SK-N-MC (cell line): ENCODE results near the gene MRPL17.

Source experiments
- DNase-seq: peaks from one replicate; pipeline ENCODE4 v3.0.0-alpha.2; 2011; ENCODE audit warnings: low read depth, low spot score
- H3K27ac ChIP-seq: fragments of 200-600 bp; sonication (generic); 2 replicates; pipeline ENCODE4 v1.5.1; 2016; ENCODE audit warnings: mixed run types
- H3K36me3 ChIP-seq: fragments of 200-600 bp; sonication (generic); 2 replicates; pipeline ENCODE4 v1.6.1; 2017; ENCODE audit warnings: antibody characterized with exemption, low read length, mixed read lengths; ENCODE audit not compliant: insufficient read depth
- H3K4me3 ChIP-seq: fragments of 200-600 bp; sonication (generic); 2 replicates; pipeline ENCODE4 v1.5.1; 2016
- H3K9ac ChIP-seq: fragments of 200-600 bp; sonication (generic); 2 replicates; pipeline ENCODE4 v1.8.0; 2017; ENCODE audit warnings: mixed run types, mixed read lengths; ENCODE audit not compliant: insufficient read length
- H3K9me3 ChIP-seq: fragments of 200-600 bp; sonication (generic); 2 replicates; pipeline ENCODE4 v1.6.1; 2017; ENCODE audit warnings: low read depth, mild to moderate bottlenecking, antibody characterized with exemption, low read length, moderate library complexity, mixed read lengths
- EZH2 ChIP-seq: fragments of 200-600 bp; sonication (generic); IDR thresholded peaks from one replicate; pipeline ENCODE4 v1.6.1; 2017; ENCODE audit warnings: antibody characterized with exemption
- FOXP2 ChIP-seq: optimal IDR thresholded peaks from 2 replicates; pipeline ENCODE3; 2011; ENCODE audit warnings: mild to moderate bottlenecking, moderate library complexity; ENCODE audit not compliant: insufficient read depth; ENCODE audit errors: extremely low read length, control extremely low read depth
- POLR2AphosphoS5 ChIP-seq: IDR thresholded peaks from 2 replicates; pipeline ENCODE4 v1.6.1; 2012; ENCODE audit warnings: mild to moderate bottlenecking, low read depth, low read length, borderline replicate concordance

The MRPL17 gene

GRCh38 chr11:6653097-6653496, 30.0 kb downstream of the MRPL17 start:
- Histone ChIP-seq H3K27ac (peak overlapping the region; percentile 65; the same call in 1 of the 2 replicates), H3K36me3 (peaks cover 10% of the 10 kb centered on the region), H3K9ac (no peak overlapping the region), H3K9me3 (no peaks in the 10 kb centered on the region), H3K4me3 (peak overlapping the region; percentile 93)
- TF ChIP-seq POLR2AphosphoS5: no peak
- DNase-seq: no peak

DNA sequence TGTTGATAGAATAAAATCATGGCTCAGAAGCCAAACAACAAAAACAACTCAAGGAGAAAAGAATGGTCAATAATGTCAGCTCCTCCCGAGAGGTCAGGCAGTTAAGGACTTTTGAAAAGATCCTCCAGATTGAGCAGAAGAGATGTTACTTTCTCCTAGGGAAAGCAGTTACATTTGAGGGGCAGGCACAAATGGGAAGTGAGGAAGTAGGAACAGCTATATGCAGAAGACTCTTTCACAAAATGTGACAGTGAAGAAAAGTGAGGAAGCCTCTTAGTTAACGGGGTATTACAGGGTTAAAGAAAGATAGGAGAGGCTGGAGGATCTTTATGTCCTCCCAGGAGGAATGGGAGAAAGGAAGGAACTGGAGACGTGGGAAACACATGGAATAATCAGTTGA, 31.0 kb downstream of the MRPL17 start:
- peak overlapping the region; percentile 26 for H3K9ac ChIP-seq
- H3K36me3 ChIP-seq: peaks cover 10% of the 10 kb centered on the region
- peak overlapping the region; percentile 65 for H3K27ac ChIP-seq
- peak overlapping the region; percentile 93; the same call in 1 of the 2 replicates for H3K4me3 ChIP-seq
- H3K9me3 ChIP-seq: no peaks in the 10 kb centered on the region
- TF ChIP-seq EZH2: no peak
- TF ChIP-seq POLR2AphosphoS5: no peak
- TF ChIP-seq FOXP2: no peak
- no peak for DNase-seq

GRCh38 chr11:6650980-6651379, 32.2 kb downstream of the MRPL17 start:
- peaks cover 10% of the 10 kb centered on the region for H3K36me3 ChIP-seq
- TF ChIP-seq POLR2AphosphoS5: no peak
- TF ChIP-seq FOXP2: no peak
- no peak for TF ChIP-seq EZH2
- H3K9ac ChIP-seq: no peak overlapping the region
- DNase-seq: no peak
- H3K9me3 ChIP-seq: no peaks in the 10 kb centered on the region
- H3K4me3 ChIP-seq: no peak overlapping the region
- H3K27ac ChIP-seq: no peak overlapping the region

DNA sequence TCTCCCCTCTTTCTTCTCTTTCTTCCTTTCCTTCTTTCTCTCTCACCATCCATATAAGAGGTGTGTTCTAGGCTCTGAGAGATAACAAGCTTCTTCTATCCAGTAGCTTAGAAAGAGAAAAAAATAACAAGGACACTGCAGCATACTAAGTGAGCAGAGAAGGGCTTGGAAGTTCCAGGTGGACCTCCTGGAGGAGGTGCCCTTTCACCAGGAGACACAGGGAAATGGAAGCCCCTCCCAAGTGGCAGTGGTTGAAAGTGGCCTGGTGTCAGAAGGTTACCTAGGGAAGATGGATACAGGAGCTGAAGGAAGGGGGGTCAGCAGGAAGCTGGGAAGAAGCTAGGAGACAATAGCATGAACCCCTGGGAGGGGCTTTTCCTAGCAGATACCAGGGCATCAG, 33.0 kb downstream of the MRPL17 start:
- no peak overlapping the region for H3K4me3 ChIP-seq
- no peak overlapping the region for H3K27ac ChIP-seq
- TF ChIP-seq POLR2AphosphoS5: no peak
- no peak for TF ChIP-seq FOXP2
- no peak for TF ChIP-seq EZH2
- no peak for DNase-seq
- H3K9me3 ChIP-seq: no peaks in the 10 kb centered on the region
- no peak overlapping the region for H3K9ac ChIP-seq
- H3K36me3 ChIP-seq: peaks cover 13% of the 10 kb centered on the region

DNA sequence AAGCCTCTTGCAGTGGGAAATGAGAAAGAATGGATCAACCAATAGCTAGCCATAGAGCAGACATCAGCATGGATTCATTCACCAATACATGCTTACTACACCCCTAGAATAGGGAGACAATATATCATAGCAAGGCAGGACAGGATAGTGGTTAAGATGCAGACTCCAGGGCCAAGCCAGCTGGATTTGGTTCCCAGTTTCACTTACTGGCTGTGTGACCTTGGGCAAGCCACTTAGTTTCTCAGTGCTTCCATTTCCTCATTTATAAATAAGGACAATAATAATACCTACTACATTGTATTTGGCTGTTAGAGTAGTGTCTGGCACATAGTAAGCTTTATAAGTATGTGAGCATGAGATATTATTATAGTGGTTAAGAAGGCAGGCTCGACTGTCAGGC, 34.6 kb downstream of the MRPL17 start:
- Histone ChIP-seq H3K9ac (no peak overlapping the region), H3K27ac (peak overlapping the region; percentile 96), H3K4me3 (no peak overlapping the region), H3K36me3 (peaks cover 22% of the 10 kb centered on the region), H3K9me3 (no peaks in the 10 kb centered on the region)
- TF ChIP-seq FOXP2: no peak
- no peak for TF ChIP-seq EZH2
- no peak for TF ChIP-seq POLR2AphosphoS5
- DNase-seq: no peak

- no peak for DNase-seq
- Histone ChIP-seq H3K9ac (no peak overlapping the region), H3K4me3 (peak overlapping the region; percentile 76), H3K27ac (peak overlapping the region; percentile 96), H3K36me3 (peaks cover 22% of the 10 kb centered on the region), H3K9me3 (no peaks in the 10 kb centered on the region)
- TF ChIP-seq FOXP2 (no peak), POLR2AphosphoS5 (no peak), EZH2 (no peak)
Observed at GRCh38 chr11:6647836-6648235, 35.3 kb downstream of the MRPL17 start.

DNA sequence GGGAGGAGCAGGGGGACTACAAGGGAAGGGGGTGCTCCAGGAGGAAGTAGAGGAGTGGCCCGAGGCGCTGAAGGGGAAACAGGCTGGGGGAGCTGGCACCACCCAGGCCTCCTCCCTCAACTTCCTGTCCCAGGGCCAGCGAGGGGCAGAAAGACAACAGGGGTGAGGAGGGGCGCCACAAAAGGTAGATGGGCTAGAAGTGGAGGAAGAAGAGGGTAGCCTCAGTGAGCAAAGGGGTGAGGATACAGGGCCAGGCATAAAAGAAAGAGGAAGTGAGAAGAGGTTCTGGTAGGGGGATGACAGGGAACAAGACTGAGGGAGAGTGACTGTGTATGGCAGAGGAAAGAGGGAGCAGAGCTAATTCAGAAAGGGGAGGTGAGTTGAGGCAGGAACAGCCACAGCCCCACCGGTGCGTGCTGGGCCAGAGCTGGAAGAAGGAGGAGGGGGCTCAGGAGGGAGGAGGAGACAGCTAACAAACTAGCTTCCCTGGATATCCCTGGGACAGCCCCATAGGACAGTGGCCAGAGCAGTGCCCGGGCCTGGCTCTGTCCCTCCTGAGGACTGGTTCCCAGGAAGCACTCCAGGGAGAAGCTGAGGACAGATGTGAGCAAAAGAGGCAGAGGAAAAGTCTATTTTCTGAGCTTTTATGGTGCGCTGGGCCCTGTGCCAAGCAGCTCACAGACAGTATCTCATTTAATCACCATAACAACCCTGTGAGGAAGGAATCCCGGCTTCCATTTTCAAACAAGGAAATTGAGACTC, 36.0 kb downstream of the MRPL17 start:
- peak; percentile 44 for DNase-seq
- Histone ChIP-seq H3K27ac (peak overlapping the region; percentile 96), H3K4me3 (peak overlapping the region; percentile 76), H3K9ac (peak overlapping the region; percentile 48), H3K36me3 (peaks cover 26% of the 10 kb centered on the region), H3K9me3 (no peaks in the 10 kb centered on the region)
- TF ChIP-seq POLR2AphosphoS5: no peak; the same call in 1 of the 2 replicates
- TF ChIP-seq FOXP2: no peak
- TF ChIP-seq EZH2: no peak

DNA sequence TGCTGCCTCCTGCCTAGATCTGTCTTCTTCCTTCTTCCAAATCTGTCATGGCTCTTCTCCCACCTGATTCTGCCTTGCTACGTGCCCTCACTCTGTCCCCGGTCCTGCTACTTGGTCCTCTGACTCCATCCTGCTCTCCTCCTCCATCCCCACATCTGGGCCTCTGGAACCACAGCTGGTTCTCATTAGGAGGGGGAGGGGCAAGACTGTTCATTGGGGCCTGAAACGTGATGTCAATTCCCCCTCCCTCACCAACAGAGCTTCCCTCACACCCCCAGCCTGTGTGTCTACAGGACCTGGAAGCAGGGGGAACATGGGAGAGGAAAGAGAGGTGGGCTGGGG, 36.6 kb downstream of the MRPL17 start:
- Histone ChIP-seq H3K4me3 (peak overlapping the region; percentile 76), H3K9me3 (no peaks in the 10 kb centered on the region), H3K36me3 (peaks cover 24% of the 10 kb centered on the region), H3K27ac (peak overlapping the region; percentile 96), H3K9ac (no peak overlapping the region)
- peak; percentile 67 for DNase-seq
- TF ChIP-seq EZH2: no peak
- peak; percentile 44 for TF ChIP-seq POLR2AphosphoS5
- TF ChIP-seq FOXP2: peak; percentile 28

GRCh38 chr11:6646071-6646470, 37.1 kb downstream of the MRPL17 start:
- DNase-seq: no peak
- Histone ChIP-seq H3K4me3 (peak overlapping the region; percentile 76), H3K36me3 (peaks cover 28% of the 10 kb centered on the region), H3K27ac (peak overlapping the region; percentile 96), H3K9me3 (no peaks in the 10 kb centered on the region), H3K9ac (no peak overlapping the region)
- no peak for TF ChIP-seq FOXP2
- no peak for TF ChIP-seq EZH2
- TF ChIP-seq POLR2AphosphoS5: no peak
